GM19240 (cell line): ENCODE data around the gene MPRIP.

ENCODE experiments used
- DNase-seq: peaks from one replicate; pipeline ENCODE4 v3.0.0; 2011; ENCODE audit warnings: low spot score; ENCODE audit not compliant: insufficient read length

MPRIP gene

GRCh38 chr17:17108451-17109049, 66.3 kb downstream of the MPRIP start:
- DNase-seq = no peak

- DNase-seq = no peak
These were observed 67.0 kb downstream of the MPRIP start for GRCh38 chr17:17109256-17109655.

DNA sequence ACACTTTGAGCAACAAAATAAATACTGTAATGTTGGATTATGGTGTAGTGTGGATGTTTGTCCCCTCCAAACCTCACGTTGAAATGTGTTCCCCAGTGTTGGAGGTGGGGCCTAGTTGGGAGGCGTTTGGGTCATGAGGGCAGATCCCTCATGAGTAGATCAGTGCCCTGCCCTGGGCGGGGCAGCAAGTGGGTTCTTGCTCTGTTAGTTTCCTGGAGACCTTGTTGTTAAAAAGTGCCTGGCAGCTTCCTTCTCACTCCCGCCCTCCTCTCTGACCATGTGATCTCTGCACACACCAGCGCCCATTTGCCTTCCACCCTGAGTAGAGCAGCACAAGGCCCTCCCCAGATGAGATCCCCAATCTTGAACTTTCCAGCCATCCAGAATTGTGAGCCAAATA, 67.7 kb downstream of the MPRIP start:
- no peak for DNase-seq

GRCh38 chr17:17110520-17110919, 68.3 kb downstream of the MPRIP start:
- DNase-seq = no peak

DNA sequence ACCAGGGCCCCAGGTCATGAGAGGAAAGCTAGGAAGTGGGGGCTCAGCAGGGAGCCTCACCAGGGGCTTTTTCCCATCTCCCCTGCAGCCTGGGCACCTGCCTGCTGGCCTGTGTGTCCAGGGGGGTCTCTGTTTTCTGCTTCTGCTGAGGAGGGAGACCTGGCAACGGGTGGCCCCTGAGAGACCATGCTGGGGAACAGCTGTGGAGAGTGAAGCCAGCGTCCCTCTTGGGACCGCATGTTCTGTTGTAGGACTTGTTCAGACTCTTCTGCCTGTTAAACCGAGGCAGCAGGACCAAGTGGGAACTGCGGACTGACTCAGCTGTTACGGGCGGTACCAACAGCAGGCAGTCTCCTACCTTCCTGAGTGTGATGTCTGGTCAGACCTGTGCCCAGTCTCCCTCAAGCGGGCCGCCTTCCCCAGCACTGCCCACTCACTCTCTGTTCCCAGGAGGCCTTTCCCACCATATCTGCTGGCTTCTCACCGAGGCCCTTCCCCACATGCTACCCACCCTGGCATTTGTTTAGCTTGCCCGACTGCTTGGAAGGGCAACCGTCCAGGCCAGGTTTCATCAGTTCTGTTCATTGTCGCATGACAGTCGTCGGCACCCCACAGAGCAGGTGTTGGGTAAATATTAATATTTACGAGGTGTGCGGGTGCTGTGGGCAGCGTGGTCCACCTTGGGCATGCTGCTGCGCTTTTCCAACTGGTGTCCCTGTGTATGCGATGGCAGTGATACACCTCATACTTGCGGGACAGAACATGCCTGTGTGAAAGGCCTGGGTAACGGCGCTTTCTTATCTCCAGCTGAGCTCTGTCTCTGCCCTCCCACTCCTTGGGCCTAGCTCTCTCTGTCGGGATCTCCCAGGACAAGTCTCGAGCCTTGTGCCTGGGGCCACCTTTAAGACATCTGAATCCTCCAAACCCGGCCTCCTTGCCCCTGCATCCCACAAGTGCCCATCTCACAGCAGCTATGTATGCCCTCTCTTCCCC, 69.4 kb downstream of the MPRIP start:
- DNase-seq = no peak

- DNase-seq = no peak
These were observed 70.5 kb downstream of the MPRIP start for GRCh38 chr17:17112628-17113200.

DNA sequence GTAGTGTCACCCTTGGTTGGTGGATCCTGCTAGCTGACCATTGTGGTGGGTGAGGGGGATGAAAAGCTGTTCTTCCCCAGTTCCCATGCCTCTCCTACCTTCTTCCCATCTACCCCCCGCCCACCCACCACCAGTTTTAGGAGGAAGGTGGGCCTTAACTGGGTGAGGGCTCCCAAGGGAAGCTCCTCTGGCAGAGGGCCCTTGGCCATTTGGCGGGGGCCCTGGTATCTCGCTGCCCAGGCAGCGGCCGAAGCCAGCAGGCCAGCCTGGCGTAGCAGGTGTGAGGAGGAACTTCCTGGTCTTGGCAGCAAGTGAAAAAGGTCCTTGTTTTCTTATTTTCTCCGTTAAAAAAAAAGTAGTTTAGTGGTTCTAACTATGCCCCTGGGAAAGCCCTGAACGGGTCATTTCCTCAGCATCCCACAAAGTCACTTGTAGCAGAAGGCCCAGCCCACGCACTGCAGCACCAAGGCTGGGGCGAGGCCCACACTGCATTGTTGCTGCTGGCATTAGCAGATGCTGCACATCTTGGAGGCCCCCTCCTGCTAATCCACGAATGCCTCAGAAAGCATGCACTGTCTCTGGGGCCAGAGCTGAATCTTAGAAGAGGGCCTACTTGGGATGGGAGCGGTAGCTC, 72.5 kb downstream of the MPRIP start:
- DNase-seq = no peak

- DNase-seq = no peak
These were observed 73.4 kb downstream of the MPRIP start for GRCh38 chr17:17115620-17116019.

DNA sequence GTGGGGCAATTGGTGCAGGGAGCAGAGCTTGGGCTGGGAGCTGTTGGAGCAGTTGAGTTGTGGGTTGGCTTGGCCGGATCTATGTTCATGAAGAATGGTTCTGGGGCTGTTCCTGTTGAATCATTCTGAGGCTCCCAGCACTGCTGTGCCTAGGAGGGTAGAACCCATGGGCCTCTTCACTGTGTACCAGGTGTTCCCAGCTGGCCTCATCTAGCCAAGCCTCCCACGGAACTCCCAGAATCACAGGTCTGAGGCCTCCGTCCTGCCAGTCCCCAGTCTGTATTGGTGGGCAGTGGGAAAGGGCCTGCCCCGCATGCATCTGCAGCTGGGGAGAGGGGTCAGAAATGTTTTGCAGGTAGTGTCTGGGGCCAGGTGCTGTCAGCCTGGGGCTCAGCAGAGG, 74.1 kb downstream of the MPRIP start:
- DNase-seq = no peak

DNA sequence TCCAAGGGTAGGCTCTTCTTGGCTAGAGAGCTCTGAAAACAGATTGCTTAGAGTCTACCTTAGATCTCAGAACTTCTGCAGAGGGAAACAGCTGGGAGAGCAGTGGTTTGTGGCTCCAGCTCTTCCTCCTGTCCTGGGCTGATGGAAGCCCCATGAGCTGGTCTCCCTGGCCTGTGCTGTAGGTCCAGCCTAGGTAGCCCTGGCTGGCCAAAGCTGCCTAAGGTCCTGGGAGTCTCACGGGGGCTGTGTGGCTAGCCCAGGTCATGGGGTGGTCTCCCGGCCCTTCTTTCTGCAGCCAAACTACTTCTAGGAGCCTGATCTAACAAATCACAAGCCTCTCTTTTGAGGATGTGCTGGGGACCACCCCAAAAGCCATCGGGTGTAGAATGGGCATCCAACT, 75.7 kb downstream of the MPRIP start:
- no peak for DNase-seq

DNA sequence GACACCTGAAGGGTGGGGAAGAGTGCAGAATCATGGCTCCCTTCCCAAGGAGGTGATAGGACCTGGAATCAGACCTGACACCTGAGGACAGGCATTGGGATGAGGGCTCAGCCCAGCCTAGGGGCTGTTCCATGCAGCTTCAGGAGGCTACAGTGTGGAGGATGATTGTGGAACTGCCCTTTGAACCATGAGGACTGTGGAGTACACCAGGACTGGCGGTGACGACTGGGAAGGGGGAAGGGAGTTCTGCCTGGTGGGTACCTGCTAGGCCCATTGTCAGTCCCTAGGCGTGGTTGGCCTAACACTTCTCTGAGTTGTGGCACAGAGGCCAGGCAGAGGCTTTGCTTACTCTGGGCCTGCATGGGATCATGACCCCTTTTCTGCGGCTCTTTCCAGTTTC, 76.1 kb downstream of the MPRIP start:
- DNase-seq = no peak

DNA sequence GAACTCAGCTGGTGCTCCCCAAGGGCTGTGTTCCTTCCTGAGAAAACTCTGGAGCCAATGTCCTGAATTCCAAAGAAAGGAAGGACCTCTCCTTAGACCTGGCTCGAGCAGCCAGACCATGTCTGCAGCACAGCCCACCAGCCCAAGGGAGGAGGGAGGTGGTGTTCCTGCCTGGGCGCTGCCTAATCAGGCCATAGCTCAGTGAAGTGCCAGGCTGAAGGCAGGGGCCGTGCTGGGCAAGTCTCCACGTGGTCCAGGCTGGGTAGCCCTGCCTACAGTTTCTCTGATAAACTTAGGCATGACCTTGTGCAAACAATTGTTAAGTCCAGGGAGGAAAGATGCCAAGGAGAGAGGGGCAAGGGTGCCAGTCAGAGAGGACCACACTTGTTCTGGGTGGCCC, 76.8 kb downstream of the MPRIP start:
- DNase-seq = no peak

DNA sequence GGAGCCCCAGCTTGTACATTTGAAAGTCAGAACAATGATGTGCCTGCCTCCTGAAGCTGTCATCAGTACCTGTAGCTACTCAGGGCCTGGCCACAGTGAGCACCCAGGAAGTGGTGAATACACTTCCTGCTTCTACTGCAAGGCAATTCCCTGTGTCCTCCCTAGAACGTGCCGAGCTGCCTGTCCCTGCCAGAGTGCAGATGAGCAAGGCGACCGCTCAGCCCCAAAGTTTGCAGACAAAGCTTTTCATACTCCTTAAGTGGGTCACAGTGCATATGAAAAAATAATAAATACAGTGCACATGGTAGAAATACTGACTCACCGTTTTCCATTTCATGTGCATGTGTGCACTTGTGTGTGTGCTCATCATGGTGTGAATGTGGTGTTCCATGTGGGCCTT, 77.3 kb downstream of the MPRIP start:
- DNase-seq = no peak

DNA sequence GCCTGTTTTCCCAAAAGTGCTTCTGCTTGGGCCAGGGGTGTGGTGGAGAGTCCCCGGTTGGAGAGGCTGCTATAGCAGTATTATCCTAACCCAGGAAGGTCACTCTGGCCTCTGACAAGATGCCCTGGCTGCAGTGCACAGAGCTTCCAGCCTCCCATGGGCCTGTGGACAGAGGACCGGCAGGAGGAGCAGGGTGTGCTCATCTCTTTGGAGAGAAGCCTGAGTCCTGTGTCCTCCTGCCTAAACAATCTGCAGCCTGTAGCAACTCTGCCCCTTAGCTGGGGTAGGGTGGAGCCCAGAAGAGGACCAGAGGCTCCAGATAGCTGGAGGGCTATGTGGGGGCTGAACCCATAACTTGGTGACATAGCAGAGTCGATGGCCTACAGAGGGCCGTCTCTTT, 78.0 kb downstream of the MPRIP start:
- DNase-seq = no peak

- DNase-seq = no peak
These were observed 78.4 kb downstream of the MPRIP start for GRCh38 chr17:17120701-17121100.

DNA sequence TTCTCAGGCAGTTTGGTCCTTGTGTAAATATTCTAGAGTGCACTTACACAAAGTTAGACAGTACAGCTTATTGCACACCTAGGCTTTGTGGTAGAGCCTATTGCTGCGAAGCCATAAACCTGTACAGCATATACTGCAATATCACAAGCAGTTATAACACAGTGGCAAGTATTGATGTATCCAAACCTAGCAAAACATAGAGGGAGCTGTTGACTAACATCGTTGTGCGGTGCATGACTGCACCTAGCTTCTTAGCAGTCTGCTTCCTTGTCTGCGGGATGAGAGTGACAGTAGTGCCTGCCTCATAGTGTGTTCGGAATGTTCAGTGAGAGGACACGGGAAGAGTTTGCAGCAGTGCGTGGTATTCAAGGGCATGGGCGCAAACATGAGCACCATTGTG, 78.9 kb downstream of the MPRIP start:
- DNase-seq = no peak

DNA sequence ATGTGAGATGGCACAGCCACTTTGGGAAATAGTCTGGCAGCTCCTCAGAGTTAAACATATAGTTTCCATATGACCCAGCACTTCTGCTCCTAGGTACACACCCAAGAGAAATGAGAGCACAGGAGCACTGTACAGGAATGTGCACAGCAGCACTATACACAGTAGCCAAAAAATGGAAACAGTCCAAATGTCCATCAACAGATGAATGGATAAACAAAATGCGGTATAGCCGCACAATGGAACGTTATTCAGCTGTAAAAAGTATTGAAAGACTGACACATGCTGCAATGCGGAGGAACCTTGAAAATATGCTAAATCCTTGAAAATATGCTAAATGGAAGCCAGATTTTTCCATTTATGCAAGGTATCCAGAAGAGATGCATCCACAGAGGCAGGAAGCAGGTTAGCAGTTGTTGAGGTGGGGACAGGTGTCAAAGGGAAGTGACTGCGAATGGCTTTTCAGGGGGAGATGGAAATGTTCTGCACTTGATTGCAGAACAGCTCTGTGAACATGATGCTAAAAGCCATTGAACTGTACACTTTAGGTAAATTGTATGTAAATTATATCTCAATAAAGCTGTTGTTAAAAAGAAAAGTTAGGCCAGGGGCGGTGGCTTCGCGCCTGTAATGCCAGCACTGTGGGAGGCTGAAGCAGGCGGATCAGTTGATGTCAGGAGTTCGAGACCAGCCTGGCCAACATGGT, 80.7 kb downstream of the MPRIP start:
- no peak for DNase-seq

DNA sequence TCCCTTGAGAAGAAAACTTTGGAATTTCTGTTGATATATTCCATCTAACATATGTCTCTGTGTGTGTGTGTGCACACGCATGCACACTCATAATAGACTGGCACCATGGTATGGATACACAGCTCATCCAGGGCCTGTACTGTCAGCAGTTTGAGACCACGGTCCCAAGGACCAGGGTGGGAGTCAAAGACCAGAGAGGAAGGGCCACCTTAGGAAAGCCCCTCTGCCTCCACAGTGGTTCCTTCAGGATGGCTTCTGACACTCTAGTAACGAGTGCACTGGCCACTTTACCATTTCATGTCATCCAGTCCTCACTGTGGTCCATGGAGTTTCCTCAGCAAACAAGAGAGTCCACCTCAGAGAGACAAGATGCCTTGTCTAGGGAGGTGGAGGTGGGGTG, 82.1 kb downstream of the MPRIP start:
- no peak for DNase-seq

DNA sequence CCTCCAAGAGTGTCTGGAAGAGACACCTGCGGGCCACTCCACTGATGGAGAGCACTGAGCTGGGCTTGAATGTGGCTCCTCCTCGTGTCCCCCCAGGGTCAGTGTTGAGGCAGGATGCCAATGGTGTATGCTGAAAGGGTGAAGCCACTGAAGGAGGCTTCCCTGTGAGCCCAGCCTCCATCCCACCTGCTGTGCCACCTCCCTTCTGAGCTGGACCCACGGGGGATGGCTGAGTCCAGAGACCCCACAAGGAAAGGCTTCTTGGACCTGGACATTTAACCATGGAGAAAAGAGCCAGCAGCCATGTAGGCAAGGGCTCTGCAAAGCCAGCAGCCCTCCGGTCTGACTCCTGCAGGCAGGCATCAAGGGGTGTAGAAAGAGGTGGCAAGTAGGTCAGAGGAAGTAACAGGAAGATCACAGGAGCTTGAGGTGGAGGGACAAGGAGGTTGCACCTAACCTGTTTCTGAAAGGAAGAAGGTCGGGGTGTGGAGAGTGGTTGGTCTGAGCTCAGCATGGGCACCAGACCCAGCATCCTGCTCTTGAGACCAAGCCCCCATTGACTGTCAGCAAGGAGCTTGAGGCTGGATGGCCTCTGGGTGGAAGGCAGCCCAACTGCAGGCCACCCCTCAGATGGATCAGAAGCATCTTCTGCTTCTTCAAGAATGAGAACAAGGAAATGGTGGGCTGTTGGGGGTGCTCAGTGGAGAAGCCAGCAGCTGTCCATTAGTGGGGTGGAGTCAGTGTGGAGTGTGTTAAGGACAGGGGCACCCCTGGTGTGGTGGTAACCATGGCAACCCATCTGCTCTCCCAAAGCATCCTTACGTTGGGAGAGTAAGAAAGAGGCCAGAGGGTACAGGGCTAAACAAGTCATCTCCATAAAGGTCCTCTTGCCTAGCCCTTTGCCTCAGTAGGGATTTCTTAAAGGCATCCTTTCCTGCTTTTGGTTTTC, 83.2 kb downstream of the MPRIP start:
- DNase-seq = no peak
